Lung (tissue), 12 donors: ENCODE measurements around the gene EXOC6. TPM values are rescaled to one million over a fixed set of nuclear protein-coding genes. Genes with fewer than 3 reads are reported as not detected.
A peak's percentile ranks its signal among the peaks of the same experiment; 100 is the strongest.

Experiments used
- ATAC-seq: fragments of 200-7000 bp; cut with Tn5 transposase; one replicate; pipeline ENCODE4 v1.9.1; 2020; ENCODE audit warnings: moderate number of reproducible peaks; ENCODE audit not compliant: insufficient read depth, low FRiP score
- DNase-seq, 3 donors: peaks; one replicate each; pipeline ENCODE4 v3.0.0-alpha.2; 2013 to 2017
- H3K27ac ChIP-seq, 2 donors: one replicate each; pipeline ENCODE4 v1.5.1; 2013; ENCODE audit warnings: mild to moderate bottlenecking in 2 of 2, moderate library complexity in 2 of 2, control low read depth in 1 of 2, inconsistent platforms in 1 of 2, low read depth in 1 of 2, low read length in 1 of 2
- H3K27me3 ChIP-seq, 3 donors: one replicate each; pipeline ENCODE4 v1.5.1; 2013; ENCODE audit warnings: low read length in 2 of 3; ENCODE audit not compliant: control insufficient read depth in 3 of 3, insufficient read depth in 3 of 3
- H3K36me3 ChIP-seq, 4 donors: one replicate each; pipeline ENCODE4 v1.5.1; 2013; ENCODE audit warnings: low read length in 4 of 4, mild to moderate bottlenecking in 1 of 4, moderate library complexity in 1 of 4; ENCODE audit not compliant: control insufficient read depth in 4 of 4, insufficient read depth in 4 of 4
- H3K4me1 ChIP-seq, 5 donors: one replicate each; pipeline ENCODE4 v1.5.1; 2013; ENCODE audit warnings: low read length in 5 of 5, mild to moderate bottlenecking in 2 of 5, moderate library complexity in 1 of 5; ENCODE audit not compliant: control insufficient read depth in 5 of 5, insufficient read depth in 5 of 5
- H3K4me3 ChIP-seq: one replicate; pipeline ENCODE4 v1.5.1; 2013; ENCODE audit warnings: mild to moderate bottlenecking, control low read depth, moderate library complexity
- H3K9ac ChIP-seq, 2 donors: one replicate each; pipeline ENCODE4 v1.5.1; 2013; ENCODE audit warnings: low read length in 2 of 2, control low read depth in 1 of 2; ENCODE audit not compliant: insufficient read depth in 1 of 2
- H3K9me3 ChIP-seq, 4 donors: one replicate each; pipeline ENCODE4 v1.5.1; 2013; ENCODE audit warnings: low read length in 3 of 4, mild to moderate bottlenecking in 1 of 4, moderate library complexity in 1 of 4; ENCODE audit not compliant: control insufficient read depth in 4 of 4, insufficient read depth in 3 of 4
- WGBS, 2 donors: extraction: QIAGEN DNeasy Blood & Tissue Kit; methylation state at CpG; one replicate each; pipeline ENCODE4 v1.1.7; 2013; 5-methylcytosine and 5-hydroxymethylcytosine counted together
- polyA plus RNA-seq, 2 donors: library from polyadenylated mRNA; stranded (reverse); fragments of 200-250 nt; gene quantifications; one replicate each; pipeline ENCODE4 v1.2.1, GENCODE V29; 2013
- total RNA-seq, 2 donors: library from RNA; depleted of rRNA in 1 of 2; stranded (reverse); fragments of >200 nt in 1 of 2; gene quantifications; one replicate each; pipeline ENCODE4 v1.2.1, GENCODE V29; 2014 to 2021
- TF ChIP-seq, protein P1 (sequence below): IDR thresholded peaks from 2 replicates; pipeline ENCODE4 v1.5.1; 2012; ENCODE audit warnings: mild to moderate bottlenecking; ENCODE audit errors: control extremely low read depth, extremely low read depth
- donor health status: control.
- donor health status: control.
- donor health status: Bipolar disorder and iron deficiency.
- donor health status: healthy.
- donor health status: DM: yes; HTN: yes; CAD: no.

Gene EXOC6
- total and polyA plus RNA-seq, 4 donors: 8.6 to 40.1 (median 11.9) TPM

DNA sequence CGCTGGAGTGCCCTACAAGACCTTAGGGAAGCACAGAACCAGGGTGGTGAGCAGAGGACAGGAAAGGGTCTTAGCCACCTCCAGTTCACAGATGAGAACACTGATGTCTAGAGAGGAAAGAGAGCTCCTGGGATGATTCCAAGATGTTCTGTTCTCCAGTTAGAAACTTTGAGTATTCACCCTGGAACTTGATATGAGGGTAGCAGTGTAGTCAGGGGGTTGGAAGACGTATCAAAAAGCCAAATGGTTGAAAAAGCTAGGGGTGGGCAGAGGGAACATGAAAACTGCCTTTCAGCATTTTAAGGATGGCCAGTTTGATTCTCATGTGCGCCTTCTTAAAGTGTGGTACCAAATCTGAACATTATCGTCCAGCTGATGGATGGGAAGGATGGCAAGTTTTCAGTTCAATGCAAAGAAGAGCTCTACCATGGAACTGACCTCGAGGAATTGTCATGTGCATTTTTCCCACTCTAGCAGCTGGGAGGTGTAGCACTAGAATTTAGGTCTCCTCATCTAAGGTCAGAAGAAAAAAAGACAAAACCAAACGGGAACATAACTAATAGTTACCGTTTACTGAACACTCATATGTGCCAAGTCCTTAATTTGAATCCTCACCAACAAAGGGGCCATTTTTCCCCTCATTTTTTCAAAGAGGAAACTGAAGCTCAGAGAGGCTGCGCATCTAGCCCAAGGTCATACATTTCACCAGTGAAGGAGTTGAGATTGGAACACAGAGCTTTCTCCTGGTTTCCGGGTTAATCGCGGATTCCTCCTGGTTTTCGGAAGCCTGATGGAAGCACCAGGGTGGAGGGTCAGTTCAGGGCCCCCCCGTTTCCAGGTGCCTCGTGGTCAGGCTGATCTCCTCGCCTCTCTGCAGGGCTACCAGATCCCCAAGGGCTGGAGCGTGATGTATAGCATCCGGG lies 219.4 kb downstream of the EXOC6 start:
- DNase-seq (no peak), ATAC-seq (no peak)
- H3K4me3 ChIP-seq: no peak overlapping the region
- H3K36me3 ChIP-seq: no peaks in the 10 kb centered on the region
- H3K9me3 ChIP-seq: peaks cover 0 to 6% (median 0%) of the 10 kb centered on the region in 4 donors
- no peak overlapping the region for H3K27ac ChIP-seq
- TF ChIP-seq, protein P1, sequence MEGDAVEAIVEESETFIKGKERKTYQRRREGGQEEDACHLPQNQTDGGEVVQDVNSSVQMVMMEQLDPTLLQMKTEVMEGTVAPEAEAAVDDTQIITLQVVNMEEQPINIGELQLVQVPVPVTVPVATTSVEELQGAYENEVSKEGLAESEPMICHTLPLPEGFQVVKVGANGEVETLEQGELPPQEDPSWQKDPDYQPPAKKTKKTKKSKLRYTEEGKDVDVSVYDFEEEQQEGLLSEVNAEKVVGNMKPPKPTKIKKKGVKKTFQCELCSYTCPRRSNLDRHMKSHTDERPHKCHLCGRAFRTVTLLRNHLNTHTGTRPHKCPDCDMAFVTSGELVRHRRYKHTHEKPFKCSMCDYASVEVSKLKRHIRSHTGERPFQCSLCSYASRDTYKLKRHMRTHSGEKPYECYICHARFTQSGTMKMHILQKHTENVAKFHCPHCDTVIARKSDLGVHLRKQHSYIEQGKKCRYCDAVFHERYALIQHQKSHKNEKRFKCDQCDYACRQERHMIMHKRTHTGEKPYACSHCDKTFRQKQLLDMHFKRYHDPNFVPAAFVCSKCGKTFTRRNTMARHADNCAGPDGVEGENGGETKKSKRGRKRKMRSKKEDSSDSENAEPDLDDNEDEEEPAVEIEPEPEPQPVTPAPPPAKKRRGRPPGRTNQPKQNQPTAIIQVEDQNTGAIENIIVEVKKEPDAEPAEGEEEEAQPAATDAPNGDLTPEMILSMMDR: no peak
- 10 to 17% methylated on average over 17 of the region's 17 CpGs for WGBS, 2 donors
- no peak overlapping the region for H3K9ac ChIP-seq
- peaks cover 0 to 26% (median 16%) of the 10 kb centered on the region in 5 donors for H3K4me1 ChIP-seq
- H3K27me3 ChIP-seq: peaks cover 5 to 94% (median 84%) of the 10 kb centered on the region in 3 donors

DNA sequence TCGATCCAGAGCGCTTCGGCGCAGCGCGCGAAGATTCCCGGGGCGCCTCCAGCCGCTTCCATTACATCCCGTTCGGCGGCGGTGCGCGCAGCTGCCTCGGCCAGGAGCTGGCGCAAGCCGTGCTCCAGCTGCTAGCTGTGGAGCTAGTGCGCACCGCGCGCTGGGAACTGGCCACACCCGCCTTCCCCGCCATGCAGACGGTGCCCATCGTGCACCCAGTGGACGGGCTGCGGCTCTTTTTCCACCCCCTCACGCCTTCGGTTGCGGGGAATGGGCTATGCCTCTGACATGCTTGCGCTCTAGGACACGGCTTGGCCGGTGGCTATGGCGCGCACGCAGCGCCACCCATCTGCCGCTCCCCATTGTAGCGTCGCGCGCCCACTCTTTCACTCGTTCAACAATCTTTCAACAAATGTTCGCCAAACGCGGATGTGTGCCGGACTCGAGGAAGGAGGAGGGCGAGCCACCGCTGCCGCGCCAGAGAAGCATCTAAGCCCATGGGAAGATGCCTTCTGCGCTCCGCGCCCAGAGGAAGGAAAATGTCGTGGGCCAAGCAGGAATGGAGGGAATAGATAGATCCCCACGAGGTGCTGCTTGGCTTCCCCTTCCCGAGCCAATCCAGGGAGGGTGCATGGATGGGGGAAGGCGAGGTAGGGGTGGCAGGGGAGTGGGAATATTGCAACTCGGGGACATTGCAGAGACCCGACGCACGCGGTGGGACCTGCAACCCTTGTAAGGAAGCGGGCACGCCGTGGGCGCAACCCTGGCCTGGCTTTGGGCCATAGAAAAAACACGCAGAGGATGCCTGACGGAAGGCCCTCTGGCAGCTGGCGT lies 220.3 kb downstream of the EXOC6 start:
- TF ChIP-seq, protein P1: no peak
- H3K27me3 ChIP-seq: peaks cover 5 to 96% (median 87%) of the 10 kb centered on the region in 3 donors
- peaks cover 0 to 6% (median 0%) of the 10 kb centered on the region in 4 donors for H3K9me3 ChIP-seq
- H3K27ac ChIP-seq: no peak overlapping the region
- peak in 1 of 3 donors; percentile 65 for DNase-seq
- H3K4me3 ChIP-seq: no peak overlapping the region
- H3K36me3 ChIP-seq: no peaks in the 10 kb centered on the region
- H3K9ac ChIP-seq: no peak overlapping the region
- 2 to 3% methylated on average over 54 to 73 of the region's 73 CpGs for WGBS, 2 donors
- H3K4me1 ChIP-seq: peaks cover 0 to 31% (median 16%) of the 10 kb centered on the region in 5 donors
- ATAC-seq: no peak

DNA sequence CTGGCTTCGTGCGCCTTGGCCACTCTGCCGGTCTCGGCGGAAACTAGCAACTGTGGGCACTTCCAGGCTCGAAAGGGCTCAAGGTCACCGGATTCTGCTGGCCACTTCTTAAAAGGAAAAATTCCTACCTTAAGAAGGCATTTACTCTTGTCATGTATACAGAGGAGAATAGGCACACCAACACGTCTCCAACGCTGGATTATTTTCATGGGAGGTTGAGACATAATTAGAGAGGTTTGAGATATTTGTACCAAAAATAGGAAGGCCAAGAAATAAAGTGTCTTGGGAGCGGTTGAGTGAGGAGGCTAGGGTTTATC lies 220.9 kb downstream of the EXOC6 start:
- ATAC-seq: no peak
- DNase-seq: no peak
- H3K36me3 ChIP-seq: no peaks in the 10 kb centered on the region
- no peak overlapping the region for H3K27ac ChIP-seq
- H3K9ac ChIP-seq: no peak overlapping the region
- 22% methylated on average over 10 of the region's 10 CpGs for WGBS, 2 donors
- peaks cover 0 to 37% (median 16%) of the 10 kb centered on the region in 5 donors for H3K4me1 ChIP-seq
- peaks cover 0 to 6% (median 0%) of the 10 kb centered on the region in 4 donors for H3K9me3 ChIP-seq
- H3K4me3 ChIP-seq: no peak overlapping the region
- TF ChIP-seq, protein P1: no peak
- H3K27me3 ChIP-seq: peaks cover 5 to 94% (median 83%) of the 10 kb centered on the region in 3 donors
